HG02943 (cell line): ENCODE results near the gene TOB1.

Source experiments
- ATAC-seq: cut with Tn5 transposase; IDR thresholded peaks from one replicate; pipeline ENCODE4 v1.9.1; 2021; ENCODE audit warnings: mild to moderate bottlenecking, low read depth, moderate library complexity; ENCODE audit not compliant: unreplicated experiment

TOB1 gene, protein sequence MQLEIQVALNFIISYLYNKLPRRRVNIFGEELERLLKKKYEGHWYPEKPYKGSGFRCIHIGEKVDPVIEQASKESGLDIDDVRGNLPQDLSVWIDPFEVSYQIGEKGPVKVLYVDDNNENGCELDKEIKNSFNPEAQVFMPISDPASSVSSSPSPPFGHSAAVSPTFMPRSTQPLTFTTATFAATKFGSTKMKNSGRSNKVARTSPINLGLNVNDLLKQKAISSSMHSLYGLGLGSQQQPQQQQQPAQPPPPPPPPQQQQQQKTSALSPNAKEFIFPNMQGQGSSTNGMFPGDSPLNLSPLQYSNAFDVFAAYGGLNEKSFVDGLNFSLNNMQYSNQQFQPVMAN

DNA sequence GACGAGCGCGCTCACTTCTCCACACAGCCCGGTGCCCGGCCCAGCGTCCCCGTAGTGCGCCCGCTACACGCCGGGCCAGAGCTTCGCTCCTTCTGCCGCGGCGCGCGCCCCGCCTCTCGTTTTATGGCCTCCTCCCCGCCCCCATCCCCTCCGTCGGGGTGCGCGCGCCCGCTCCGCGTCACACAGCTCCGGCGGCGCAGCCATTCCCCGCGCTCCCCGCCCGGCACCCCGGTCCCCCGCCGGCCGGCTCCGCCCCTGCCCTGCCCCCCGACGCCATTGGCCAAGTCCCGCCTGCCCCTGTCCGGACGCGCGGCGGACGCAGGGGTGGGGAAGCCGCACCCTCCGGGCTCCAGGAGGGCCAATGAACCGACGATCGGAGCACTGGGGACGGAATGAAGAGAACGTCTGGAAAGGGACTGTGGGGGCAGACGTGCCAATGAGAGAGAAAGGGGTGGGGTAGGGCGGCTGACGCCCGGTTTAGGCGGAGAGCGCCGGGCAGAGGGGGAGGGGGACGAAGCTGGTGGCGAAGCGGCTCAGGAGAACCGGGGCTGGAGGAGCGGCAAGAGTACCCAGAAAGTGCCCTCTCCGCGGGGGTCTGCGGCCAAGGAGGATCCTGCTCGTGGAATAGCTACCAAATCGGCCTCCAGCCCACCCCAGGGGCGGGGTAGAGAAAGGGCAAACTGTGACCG, at the start of gene TOB1:
Gene TOB1 (minus strand): TSS at position 94 of the 689 bp plus-strand sequence. CDS start 2,337 bp downstream, outside the sequence.
- peak; percentile 51 for ATAC-seq

- no peak for ATAC-seq
These were observed 48.4 kb upstream of the TOB1 start for GRCh38 chr17:50914505-50915063.

DNA sequence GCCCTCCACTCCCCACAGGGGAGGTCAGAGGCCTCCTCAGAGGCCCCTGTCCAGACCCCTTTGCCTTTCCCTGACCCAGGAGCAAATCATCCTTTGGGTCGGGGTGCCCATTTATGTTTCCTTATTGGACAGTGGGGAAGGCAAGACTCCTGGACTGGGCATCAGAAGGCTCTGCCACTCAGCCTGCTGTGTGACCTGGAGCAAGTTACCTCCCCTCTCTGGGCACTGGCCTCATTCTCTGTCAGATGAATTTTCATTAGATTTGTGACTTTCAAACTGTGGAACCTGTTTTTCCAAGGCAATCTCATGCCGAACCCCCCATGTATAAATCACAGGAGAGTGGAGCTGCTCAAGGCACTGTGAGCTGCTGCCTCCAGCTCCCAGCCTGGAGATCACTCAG, 47.0 kb upstream of the TOB1 start:
- ATAC-seq = no peak

GRCh38 chr17:50911890-50912289, 45.7 kb upstream of the TOB1 start:
- no peak for ATAC-seq

DNA sequence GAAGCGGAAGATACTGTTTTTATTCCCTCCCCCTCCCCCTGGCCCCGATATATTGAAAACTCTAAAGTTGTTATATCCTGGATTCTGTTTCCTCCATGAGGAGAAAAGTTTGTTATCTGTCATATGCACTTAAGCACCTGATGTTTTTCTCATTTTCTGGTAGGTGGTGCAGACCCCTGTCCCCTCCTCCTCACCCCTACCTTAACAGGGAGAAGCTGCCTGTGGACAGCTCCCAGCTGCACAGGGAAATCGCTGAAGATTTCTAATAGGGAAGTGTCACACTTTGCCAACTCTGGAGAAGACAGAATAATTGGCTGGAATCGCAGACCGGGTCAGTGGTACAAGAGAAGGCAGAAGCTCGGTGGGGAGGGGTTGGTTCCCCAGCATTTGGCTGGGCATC, 45.3 kb upstream of the TOB1 start:
- ATAC-seq = no peak

DNA sequence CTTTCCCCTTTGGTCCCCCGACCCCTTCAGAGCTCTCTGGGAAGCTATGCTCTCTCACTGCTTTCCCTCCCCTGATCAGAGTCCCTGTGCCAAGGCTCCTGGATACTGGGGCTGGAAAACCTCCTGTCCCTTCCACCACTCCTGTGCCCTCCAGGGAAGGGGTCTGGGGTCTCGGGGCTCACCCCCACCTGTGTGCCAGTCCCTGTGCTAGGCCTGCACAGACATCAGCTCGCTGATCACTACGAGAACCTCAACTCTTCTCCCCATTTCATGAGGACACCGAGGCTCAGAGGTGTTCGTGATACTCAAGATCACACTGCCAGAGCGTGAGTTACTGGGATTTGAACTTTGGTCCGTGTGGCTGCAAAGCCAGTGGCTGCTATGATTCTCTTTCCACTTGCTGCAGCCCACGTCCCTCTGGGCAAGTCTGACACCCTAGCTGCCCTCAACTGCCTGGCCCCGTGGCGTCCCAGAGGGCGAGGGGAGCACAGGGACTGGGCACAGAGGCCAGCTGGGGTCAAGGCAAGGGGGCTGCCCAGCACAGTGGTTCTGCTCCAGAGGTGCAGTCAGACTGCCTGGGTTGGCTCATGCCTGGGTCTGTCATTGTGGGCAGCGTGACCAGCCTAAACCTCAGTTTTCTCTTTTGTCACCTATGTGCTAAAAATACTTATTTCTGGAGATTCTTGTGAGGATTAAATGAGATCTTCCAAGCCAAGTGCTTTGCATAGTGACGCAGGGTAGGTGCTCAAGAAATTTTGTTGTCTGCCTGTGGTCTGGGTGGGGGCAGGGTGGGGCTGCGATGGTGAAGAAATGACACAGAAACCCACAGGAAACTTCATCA, 43.8 kb upstream of the TOB1 start:
- no peak for ATAC-seq

DNA sequence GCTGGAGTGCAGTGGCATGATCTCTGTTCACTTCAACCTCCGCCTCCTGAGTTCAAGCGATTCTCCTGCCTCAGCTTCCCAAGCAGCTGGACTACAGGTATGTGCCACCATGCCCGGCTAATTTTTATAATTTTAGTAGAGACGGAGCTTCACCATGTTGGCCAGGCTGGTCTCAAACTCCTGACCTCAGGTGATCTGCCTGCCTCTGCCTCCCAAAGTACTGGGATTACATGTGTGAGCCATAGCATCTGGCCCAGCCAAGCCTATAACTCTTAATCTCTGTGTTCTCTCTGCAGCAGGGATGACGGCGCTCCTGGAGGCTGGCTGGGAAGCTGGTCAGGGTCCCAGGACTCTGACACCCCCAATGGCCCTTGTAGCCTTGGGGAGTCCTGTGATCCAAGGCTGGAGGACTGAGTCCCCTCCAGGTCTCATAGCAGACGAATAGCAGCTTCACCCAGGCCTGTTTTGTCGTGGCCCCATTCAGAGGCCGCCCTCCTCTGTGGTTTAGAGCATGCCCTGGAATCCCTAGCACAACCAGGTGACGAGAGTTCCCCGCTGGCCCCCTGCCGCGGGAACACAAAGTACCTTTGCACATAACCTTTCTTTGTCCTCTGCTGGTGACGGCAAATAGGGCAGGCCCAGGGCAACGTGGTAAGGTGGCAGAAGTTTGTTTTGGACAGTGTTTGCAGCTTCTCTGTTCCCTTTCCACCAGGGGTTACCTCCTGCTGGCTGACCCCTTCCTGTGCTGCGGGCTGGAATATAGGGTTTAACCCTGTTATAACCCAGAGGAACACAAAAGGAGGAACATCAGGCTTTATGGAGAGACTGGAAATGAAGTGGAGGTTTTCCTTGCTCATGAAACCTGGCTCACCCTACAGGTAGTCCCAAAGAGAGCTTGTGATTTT, 43.0 kb upstream of the TOB1 start:
- no peak for ATAC-seq

- ATAC-seq = no peak
These were observed 42.1 kb upstream of the TOB1 start for GRCh38 chr17:50908140-50908859.

GRCh38 chr17:50906443-50906842, 40.3 kb upstream of the TOB1 start:
- ATAC-seq = no peak

GRCh38 chr17:50905460-50905803, 39.3 kb upstream of the TOB1 start:
- ATAC-seq = no peak

GRCh38 chr17:50904518-50905459, 38.6 kb upstream of the TOB1 start:
- no peak for ATAC-seq

GRCh38 chr17:50903604-50904517, 37.7 kb upstream of the TOB1 start:
- no peak for ATAC-seq

DNA sequence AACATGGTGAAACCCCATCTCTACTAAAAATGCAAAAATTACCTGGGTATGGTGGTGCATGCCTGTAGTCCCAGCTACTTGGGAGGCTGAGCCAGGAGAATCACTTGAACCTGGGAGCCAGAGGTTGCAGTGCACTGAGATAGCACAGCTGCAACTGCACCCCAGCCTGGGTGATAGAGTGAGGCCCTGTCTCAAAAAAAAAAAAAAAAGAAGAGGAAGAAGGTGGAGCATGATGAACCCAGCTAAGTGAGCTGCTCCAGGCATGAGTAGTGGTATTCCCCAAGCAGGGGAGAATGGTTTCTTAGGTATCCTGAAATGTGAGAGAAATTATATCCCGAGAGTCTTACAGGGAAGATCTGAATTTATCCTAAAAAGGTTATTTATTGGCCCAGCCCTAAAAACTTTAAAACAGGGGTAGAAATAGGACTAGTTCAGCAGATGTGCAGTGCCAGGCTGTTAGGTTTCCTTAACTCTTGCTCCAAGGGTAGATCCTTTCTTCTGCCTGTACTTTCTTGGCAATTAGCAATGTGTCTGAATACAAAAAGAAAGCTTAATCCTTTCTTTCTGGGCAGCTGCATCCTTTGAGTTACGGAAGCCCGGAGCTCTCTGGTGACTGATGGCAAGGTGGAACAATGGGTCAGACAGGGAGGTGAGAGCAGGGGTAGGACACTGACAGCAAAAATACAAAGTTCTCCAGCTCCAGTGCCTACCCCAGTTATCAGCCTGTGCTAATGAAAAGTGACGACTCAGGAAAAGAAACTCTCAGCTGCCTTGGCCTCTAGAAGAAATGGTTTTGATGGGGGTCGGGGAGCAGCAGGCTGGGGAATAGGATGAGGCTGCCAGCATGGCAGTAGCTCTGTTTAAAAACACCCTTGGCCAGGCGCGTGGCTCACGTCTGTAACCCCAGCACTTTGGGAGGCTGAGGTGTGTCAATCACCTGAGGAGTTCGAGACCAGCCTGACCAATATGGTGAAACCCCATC, 36.5 kb upstream of the TOB1 start:
- ATAC-seq = no peak

DNA sequence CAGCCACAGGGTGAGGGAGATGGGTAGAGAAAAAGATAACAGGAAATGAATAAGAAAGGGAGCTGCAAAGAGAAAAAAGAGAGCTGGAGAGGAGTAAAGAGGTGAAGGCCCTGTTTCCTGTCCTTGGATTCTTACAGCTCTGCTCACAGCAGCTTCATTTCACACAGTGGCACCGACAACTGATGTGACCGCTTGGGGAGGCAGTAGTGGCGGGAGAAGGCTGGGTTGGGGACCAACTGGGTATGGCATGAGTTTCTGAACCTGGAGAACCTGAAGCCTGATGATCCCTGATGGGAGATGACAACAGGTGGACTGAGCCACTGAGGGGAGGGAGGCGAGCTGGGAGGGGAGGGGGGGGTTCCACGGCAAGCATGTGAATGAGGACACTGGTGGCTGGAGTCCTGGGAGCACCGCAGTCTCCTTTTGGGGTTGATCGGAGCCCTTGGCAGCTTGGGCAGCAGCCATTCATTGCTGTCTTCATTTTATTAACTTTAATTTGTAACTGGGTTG, 34.3 kb upstream of the TOB1 start:
- no peak for ATAC-seq

DNA sequence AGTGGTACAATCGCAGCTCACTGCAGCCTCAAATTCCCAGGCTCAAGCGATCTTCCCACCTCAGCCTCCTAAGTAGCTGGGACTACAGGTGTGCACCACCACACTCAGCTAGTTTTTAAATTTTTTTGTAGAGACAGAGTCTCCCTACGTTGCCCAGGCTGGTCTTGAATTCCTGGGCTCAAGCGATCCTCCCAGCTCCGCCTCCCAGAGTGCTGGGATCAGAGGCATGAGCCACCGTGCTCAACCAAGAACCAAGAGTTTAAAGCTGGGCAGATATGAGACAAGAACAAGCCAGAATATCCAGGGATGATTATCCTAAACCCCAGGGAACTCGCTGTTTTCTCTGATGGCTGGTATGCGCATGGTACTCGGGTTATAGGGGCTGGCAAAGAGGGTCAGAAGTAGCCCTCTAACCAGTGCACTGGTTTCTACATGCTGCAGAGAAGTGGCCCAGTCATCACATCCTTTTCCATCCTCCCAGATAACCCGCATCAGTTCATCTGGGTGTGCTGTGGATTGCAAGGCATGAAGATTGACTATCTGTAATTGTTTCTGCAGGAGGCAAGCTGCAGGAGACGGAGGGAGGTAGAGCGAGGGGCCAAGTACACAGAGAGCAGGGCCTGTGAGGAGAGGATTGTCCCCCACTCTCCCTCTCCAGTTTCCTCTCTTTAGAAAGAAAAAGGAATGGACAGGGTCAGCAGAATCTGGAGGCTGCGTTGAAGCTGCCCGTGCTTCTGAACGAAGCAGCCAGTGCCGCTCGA, 33.6 kb upstream of the TOB1 start:
- ATAC-seq = no peak
